HG02610 (cell line): ENCODE results near the gene TNFSF4.

ENCODE experiments used
- ATAC-seq: cut with Tn5 transposase; IDR thresholded peaks from one replicate; pipeline ENCODE4 v1.9.1; 2021; ENCODE audit warnings: mild to moderate bottlenecking, moderate library complexity; ENCODE audit not compliant: unreplicated experiment

The TNFSF4 gene

DNA sequence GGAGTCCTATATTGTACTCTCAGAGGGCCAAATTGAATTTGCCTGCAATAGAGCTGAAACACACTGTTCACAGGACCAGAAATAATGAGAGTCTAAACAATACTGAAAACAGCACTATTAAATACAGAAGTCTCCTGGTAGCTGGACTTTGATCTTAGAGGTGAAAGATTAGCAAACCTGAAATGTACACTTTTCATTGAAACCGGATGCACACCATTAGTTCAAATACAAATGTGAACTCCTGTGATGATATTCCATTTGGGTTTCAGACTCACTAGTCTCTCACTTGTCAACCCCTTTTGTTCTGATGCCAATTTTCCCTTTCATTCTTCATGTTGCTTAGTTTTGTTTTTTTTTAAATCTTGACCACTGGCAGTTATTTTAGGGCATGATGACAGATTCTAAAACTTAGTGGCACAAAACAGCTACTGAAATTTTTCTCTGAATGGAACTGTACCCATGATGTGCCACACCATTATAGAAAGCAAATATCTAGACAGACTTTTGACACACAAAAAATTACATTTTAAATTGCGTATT is 5.9 kb upstream of the TNFSF4 start:
- ATAC-seq: peak; percentile 87

DNA sequence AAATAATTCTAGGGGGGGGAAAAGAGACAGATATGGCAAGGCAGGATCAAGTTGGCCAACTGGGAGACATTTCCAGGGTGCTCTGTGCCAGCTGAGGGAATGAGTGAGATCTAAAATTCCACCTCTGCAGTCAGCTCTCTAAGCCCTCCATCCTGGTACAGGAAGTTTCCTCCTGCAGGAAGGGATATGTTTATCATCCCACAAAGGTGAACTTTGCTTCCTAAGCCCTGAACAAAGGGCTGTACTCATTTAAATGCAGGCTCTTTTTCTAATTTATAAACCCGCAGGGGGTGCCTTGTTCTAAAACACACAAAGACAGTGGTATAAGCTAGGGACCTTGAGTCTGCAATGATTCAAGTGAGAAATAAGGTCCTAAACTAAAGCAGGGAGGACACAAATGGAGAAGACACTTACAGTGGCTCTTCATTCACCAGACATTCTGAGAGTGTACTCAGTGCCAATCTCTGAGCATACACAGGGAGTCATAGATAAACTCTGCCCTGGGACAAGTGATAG is 3.6 kb upstream of the TNFSF4 start:
- no peak for ATAC-seq

DNA sequence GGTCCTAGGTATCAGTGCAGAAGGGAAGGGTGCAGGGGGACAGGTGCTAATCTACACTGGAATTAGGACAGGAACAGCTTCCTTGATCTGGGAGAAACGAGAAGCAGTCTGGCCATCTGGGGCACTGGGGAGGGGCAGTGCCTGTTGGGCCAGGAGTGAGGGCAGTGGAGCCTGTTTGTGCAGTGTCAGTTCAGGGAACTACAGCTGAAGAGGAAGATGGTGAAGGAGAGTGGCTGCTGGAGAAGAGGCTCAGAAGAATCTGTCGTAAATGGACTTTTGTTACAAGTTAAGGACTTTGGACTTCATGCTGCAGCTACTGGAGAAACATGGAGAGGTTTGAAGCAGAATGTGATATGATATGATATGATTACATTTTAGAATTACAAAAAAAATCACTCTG is 3.2 kb upstream of the TNFSF4 start:
- no peak for ATAC-seq

DNA sequence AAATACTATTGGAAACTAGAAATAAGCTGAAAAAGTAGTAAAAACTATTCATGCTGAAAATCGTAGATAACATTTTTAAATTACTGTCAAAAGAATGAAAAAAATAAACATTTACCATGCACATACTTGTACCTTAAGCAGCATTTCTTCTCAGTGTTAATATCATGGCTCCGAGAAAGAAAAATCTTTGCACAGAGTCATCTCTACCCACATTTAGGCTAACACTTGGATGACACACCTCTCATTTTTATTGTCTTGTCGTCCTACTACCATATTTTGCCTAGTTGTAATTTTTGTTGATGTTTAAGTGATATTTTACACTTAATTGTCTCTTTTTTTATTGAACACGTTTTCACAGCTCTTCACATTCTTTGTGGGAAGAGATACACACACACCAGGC is 1.7 kb upstream of the TNFSF4 start:
- no peak for ATAC-seq

DNA sequence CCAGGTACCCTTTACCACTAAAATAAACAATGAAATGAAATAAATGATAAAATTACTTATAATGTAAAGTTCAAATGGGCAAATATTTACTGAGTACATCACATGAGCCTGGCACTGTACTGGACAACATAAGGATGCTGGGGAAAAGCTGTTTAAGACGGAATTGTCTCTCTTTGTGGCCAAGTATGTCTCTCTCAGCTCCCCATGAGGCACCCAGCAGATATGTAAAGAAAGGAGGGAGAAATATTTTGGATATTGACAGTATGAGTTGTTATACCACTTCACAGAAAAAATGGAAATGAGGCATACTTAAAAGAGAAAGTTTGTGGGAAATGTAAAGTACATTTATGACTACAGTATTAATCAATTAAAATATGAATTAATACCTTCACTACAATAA is 1.0 kb upstream of the TNFSF4 start:
- no peak for ATAC-seq

DNA sequence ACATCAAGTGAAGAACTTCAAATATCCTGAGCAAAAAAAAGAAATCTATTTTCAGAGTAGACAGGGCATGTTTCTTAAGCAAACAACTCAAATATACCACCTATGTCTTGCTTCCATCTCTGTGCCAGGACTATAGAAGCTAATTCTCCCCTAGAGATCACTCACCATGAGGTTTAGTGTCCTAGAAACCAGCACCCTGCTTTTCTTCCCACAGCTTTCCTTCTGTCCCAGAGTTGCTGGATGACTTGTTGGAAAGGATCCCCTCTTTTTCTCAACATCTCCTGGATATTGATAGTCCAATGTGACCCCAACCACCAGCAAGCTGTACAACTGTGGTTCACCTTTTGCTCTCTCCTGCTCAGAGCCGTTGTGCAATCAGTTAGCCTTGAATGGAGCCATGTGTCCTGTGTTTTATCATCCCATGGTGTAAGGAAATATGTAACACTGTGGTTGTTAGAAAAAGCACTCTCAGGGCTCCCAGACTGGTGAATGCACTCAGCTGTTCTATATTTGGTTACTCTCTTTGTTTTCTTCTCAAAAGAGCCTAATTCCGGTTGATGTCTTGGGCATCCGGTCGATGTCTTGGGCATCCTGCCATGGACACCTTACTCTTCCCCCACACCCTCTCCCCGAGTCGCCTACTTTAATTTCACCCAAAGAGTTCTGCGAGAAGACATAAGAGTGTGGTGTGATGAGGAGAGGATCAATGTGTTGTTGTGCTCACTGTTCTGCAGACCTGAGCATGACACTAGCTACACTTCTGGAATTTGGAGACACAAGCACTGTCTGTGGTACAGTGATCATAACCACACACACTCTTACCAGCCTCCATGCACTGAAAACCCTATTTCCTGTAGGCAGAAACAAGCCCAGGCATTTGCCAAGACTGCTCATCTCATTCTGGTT is 1.7 kb downstream of the TNFSF4 start:
- no peak for ATAC-seq

DNA sequence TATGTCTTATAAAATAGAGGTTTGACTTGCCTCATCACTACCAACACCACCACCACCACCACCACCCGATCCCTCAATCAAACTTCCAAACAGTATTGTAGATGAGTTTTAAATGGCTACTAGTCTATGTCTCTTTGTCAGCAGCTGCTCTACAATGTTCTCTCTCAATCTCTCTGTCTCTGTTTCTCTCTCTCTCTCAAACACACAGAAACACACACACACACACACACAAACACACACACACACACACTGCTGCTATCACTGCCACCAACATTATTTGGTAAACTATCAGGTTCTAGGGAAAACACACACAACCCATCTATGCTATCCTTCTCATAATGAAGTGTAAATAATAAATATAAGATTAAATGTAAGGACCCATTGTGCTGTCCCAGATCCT is 2.4 kb downstream of the TNFSF4 start:
- ATAC-seq: no peak

DNA sequence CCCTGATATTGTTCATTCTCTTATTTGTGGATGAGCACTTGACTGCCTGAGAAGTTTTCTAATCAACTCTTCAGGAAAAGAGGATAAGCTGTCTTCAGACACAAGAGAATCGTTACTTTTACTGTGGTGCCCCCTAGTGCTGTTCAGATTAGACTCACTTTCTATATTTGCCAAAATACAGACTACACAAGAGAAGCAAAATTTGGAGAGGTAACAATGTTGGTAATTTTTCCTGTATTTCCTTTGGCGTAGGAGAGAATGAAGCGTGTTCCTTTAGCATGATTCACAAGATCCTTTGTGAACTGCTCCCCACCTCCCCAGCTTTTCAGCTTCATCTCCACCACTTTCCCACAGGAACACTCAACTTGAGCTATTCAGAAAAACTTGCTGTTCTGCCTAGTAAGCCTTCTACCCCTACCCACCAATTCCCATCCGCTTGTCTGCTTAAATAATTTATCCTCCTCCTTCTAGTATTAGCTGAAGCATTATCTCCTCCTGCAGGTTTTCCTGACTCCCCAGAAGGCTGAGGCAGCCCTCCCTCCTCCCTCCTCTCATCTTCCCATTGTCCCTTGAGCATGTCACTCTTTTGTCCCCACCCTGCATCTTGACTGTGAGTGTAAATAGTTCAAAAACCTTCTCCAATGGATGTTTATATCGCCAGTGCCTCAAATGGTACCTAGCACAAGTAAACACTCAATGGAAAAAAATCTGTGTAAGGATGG is 4.5 kb downstream of the TNFSF4 start:
- ATAC-seq: no peak

DNA sequence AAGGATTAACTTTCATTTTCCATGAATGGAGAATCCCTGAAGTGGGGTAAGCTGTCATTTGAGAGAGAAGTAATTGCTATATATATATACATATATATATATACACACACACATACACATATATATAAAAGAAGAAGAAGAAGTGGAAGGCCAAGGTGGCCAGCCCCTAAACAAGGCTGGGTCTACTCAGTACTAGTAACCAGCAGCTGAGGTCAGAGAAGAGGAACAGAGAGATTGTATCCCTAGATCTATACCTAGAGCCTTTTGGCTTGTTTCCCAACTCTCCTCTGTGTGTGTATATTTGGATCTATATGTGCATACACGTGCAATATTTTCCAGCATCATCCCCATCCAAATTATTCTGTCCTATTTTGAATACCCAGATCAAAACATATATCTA is 5.2 kb downstream of the TNFSF4 start:
- ATAC-seq: no peak

DNA sequence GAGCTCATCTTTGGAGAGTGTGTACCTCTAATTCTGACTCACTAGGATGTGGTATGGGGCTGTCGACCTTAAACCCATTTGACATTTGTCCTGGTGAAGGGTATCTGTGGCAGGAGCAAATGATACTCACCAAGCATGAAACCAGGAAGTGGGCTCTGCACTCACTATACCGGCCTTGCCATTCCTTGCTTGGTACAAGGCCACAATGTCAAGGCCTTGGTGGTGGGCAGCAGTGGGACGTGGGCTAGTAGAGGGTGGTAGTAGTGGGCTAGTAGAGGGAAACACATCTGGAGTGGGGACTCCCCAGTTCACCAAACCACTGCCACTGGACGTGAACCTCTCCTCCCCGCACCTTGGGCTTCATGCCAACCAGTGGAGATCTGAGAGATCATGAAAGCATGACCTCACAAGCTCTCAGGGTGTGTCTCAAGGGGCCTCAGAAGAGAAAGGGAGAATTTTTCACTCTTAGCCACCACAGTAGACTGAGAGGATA is 11.5 kb downstream of the TNFSF4 start:
- ATAC-seq: peak; percentile 83

DNA sequence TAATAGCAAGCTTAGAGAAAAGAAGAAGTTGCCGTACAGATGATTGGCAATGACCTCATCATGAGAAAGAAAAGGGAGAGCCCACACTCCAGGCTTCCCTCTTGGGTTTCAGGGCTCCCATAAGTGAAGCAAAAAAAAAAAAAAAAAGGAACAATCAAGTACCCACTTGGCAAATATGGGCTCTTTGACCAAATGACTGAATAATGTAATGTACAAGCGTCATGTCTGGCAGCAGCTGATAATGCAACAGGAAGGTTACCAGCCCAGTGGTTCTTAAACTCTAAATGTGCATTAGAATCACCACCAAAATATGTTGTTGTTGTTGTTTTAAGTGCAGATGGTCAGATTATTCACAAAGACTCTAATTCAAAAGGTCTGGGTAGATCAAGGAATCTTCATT is 13.5 kb downstream of the TNFSF4 start:
- ATAC-seq: no peak

DNA sequence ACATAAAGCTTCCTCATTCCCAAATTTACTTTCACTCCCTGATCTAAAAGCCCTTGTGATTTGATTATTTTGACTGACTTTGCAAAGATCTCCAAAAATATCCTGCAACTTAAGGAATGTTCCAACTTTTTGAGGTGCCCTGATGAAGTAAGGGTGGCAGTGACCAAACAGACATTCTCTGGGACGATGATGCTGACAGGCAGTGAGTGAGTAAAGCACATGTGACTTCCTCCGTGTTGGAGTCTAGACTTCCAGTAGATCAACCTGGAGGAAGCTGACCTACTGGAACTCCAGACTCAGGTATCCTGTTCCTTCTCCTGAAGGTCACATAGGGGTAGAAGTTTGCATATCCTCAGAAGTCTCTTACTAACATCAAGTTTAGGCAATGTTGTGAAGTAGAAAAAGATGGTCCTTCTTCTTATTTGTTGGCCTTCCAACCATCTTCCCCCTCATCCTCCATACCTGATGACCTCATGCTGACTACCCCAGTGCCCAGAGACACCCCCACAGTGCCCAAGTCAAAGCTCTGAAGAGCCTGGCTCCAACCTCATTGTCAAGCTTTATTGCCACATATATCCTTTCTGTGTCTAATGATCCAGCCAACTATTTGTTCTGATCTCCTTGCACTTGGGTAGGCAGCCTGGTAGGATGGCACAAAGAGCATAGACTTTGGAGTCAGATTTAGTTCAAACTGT is 16.0 kb downstream of the TNFSF4 start:
- no peak for ATAC-seq

DNA sequence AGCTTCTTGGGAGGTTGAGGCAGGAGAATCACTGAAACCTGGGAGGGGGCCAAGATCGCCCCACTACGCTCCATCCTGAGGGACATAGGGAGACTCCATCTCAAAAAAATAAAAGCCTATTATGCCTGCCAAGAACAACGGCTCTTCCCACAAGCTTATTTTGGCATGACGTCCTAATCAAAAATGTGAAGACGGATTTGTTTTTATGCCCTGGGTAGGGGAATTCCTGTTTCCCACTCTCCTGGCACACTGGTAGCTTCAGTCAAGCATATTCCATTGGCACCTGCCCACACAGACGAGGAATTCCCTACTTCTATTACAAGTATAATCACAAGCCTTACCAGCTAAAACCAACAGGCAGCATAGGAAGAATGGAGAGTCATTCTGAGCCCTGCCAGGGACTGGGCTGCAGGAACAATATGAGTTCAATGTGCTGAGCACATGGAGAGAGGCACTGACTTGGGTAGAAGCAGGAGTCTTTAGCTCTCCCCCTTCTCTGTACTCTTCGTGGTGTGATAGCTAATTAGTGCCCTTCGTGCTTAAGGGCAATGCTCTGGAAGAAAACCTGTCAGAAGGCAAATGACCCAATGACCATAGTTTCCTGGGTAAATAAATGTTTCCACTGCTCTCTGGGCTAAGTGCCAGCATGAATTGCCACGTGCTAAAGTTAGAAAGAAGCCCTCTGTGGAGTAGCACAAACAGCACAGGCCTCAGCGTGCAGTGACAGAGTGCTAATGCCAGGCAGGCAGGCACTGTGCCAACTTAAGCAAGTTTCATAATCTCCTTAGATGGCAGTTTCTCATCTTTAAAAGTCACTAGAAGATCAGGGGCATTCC is 16.8 kb downstream of the TNFSF4 start:
- ATAC-seq: no peak

DNA sequence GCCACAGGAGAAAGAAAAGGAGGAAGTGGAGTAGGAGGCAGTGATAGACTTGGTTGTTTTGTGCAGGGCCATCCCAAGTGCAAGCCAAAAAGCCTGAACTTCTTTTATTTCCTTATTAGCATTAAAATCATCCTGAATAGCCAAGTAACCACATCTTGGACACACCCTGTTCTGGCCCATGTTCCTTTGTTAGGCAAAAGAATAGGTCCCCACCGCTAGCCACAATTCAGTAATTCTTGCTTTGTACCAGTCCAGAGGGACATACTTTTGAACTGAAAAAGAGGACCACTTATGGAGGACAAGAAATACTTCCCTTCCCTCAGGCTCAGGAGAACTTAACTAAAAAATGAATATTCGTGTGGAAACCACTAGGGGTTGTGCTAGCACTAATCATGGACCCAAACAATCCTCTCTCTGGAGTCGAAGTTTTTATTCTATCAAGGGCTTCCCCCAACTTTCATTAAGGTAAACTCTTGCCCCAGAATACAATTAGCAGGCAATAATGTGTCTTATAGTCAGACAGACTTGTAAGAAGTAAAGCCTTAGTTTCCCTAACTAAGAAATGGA is 19.4 kb downstream of the TNFSF4 start:
- no peak for ATAC-seq

DNA sequence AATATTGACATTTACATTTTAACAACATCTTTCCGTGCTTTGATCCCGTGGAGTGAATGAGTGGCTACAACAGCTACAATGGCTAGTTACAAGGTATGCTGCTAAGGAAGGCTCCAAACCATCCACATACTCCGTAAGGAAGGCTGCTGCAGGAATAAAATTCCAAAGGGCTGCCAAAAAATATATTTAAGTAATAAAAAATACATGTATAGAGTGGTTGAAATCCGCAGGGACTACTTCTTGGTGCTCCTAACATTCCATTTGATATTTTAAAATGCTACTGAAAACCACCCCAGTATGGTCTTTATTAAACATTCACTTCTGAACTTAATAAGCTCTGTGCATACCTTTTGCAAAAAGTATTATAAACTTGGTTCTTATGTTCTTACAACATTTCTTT is 25.3 kb downstream of the TNFSF4 start:
- ATAC-seq: no peak

DNA sequence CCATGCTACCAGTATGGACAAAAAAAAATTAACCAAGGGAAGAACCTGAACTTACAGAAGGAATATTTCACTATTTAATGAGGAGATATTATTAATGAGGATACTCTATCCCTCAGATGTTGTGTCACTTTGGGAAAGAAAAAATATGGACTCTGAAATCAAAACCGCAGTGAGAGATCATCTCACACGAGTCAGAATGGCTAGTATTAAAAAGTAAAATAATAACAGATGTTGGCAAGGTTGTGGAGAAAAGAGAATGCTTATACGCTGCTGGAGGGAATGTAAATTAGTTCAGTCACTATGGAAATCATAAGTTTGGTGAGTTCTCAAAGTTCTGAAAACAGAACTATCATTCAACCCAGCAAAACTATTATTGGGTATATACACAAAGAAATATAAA is 30.9 kb downstream of the TNFSF4 start:
- ATAC-seq: no peak

DNA sequence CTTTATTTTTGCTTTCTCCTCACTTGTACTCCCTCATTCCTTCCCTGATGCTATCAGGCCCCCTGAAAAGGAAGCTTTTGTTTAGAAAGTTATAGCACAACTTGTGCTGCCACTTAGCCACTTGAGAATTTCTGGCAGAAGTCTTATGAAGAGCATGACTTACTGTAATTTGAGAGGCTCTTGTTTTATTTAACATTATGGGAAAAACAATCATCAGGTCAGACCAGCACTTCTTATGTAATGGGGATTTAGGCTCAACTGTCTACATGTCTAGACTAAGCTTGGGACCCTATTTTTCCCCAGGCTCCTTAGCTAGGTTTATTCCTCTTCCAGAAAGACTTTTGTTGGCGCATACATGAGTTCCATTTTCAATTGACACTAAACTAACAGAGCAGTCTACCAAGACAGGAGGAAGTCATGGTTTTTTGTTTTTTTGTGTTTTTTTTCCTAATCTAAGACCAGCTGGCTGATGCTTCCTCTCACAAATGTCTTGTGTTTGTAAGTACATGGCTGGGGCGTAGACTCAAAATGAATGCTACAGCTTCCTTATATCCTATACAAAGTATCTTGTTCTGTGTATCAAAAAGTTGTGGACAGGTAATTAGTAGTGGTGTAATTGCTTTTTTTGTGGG is 31.5 kb downstream of the TNFSF4 start:
- ATAC-seq: no peak

DNA sequence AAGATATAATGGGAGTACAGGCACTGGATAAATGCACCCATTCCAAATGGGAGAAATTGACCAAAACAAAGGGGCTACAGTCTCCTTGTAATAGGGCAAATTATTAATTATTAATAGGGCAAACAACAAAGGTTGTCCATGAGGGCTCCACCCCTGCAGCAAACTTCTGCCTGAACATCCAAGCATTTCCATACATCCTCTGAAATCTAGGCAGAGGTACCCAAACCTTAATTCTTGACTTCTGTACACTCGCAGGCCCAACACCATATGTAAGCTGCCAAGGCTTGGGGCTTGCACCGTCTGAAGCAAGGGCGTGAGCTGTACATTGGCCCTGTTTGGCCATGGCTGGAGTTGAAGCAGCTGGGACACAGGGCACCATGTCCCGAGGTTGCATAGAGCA is 33.7 kb downstream of the TNFSF4 start:
- no peak for ATAC-seq

DNA sequence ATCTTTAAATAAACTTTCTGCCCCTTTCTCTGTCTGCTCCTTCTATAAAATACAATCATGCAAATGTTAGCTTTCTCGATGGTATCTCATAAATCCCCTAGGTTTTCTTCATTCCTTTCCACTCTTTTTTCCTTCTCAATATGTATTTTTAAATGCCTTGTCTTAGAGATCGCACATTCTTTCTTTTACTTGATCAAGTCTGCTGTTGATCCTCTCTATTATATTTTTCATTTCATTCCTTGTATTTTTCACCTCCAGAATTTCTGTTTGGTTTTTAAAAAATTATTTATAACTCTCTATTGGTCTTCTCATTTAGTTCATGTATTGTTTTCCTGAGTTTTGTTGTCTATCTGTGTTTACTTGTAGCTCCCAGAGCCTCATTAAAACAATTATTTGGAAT is 36.0 kb downstream of the TNFSF4 start:
- ATAC-seq: no peak
